ENCODE results near the gene KLHL40.
A peak's percentile ranks its signal among the peaks of the same experiment; 100 is the strongest.

The KLHL40 gene

GRCh38 chr3:42685363-42685881 is at the start of gene KLHL40:
KLHL40 (plus strand) TSS chr3:42685537; CDS start chr3:42685619, 82 bp downstream.
- ATAC-seq (no peak), DNase-seq (no peak)

GRCh38 chr3:42637001-42637400 is 48.3 kb upstream of the KLHL40 start:
- DNase-seq (no peak), ATAC-seq (no peak)

GRCh38 chr3:42638339-42638842 is 46.9 kb upstream of the KLHL40 start:
- DNase-seq (no peak), ATAC-seq (peak; percentile 86)

GRCh38 chr3:42639192-42639591 is 46.1 kb upstream of the KLHL40 start:
- no peak for ATAC-seq
- no peak for DNase-seq

- ATAC-seq (no peak), DNase-seq (no peak)
These were observed 45.2 kb upstream of the KLHL40 start for GRCh38 chr3:42640129-42640528.

GRCh38 chr3:42640771-42641370 is 44.5 kb upstream of the KLHL40 start:
- DNase-seq (no peak), ATAC-seq (no peak)

- ATAC-seq = no peak
These were observed 37.4 kb upstream of the KLHL40 start for GRCh38 chr3:42647821-42648459.

GRCh38 chr3:42649006-42649405 is 36.3 kb upstream of the KLHL40 start:
- DNase-seq (no peak), ATAC-seq (no peak)

More at GRCh38 chr3:42647821-42648459, 37.4 kb upstream of the KLHL40 start:
- no peak for DNase-seq

GRCh38 chr3:42649783-42650182 is 35.6 kb upstream of the KLHL40 start:
- no peak for ATAC-seq
- DNase-seq = no peak

GRCh38 chr3:42651248-42652091 is 33.9 kb upstream of the KLHL40 start:
- DNase-seq = no peak
- ATAC-seq = no peak

GRCh38 chr3:42652251-42652610 is 33.1 kb upstream of the KLHL40 start:
- ATAC-seq (no peak), DNase-seq (no peak)

- DNase-seq = no peak
- no peak for ATAC-seq
These were observed 32.6 kb upstream of the KLHL40 start for GRCh38 chr3:42652611-42653302.

- no peak for ATAC-seq
- no peak for DNase-seq
These were observed 32.1 kb upstream of the KLHL40 start for GRCh38 chr3:42653303-42653559.

GRCh38 chr3:42653560-42654330 is 31.6 kb upstream of the KLHL40 start, which contains the start of gene ZBTB47:
ZBTB47 (plus strand) TSS chr3:42653697; CDS start chr3:42658356, 4,659 bp downstream.
- DNase-seq (no peak), ATAC-seq (no peak)

GRCh38 chr3:42654331-42655201 is 30.8 kb upstream of the KLHL40 start:
- peak; percentile 14 for ATAC-seq

GRCh38 chr3:42655331-42655888 is 29.9 kb upstream of the KLHL40 start:
- ATAC-seq (no peak), DNase-seq (no peak)

More at GRCh38 chr3:42654331-42655201, 30.8 kb upstream of the KLHL40 start:
- no peak for DNase-seq

- DNase-seq = no peak
- ATAC-seq = no peak
These were observed 29.2 kb upstream of the KLHL40 start for GRCh38 chr3:42655980-42656679.

- DNase-seq = no peak
- ATAC-seq = no peak
These were observed 28.4 kb upstream of the KLHL40 start for GRCh38 chr3:42656680-42657610.

Data from stimulated activated naive CD8-positive, alpha-beta T cell treated with anti-CD3 and anti-CD28 coated beads, Interleukin-15, Interleukin-2, amounts not matched to agents 100 U/mL and 50 U/mL, for 24 hours (primary cell).